GM10266 (cell line): ENCODE results near the gene KCNK6.

Experiments used
- DNase-seq: peaks from one replicate; pipeline ENCODE4 v3.0.0; 2012; ENCODE audit errors: extremely low spot score
- CTCF ChIP-seq: IDR thresholded peaks from 2 replicates; pipeline ENCODE4 v1.5.1; 2012; ENCODE audit warnings: mild to moderate bottlenecking, low read depth; ENCODE audit not compliant: control insufficient read depth, insufficient read depth; ENCODE audit errors: missing control alignments

The KCNK6 gene

DNA sequence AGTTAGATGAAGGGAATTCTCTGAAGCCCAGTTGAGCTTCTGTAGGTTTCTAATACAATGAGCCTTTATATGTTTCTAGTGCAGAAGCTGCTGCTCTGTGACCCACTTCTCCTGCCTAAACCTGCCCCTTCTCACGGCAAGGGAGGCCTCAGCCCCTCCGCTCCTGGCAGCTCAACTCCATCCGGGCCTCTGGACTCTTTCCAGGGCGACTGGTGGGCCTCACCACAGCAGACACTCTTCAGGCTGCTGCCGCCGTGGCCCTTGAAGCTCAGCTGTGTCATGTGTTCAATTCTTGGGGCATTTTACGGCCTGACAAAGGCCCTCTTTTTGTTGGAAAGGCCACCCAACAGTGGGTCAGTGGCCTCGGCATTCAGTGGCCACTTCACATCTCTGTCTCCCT is 25.6 kb upstream of the KCNK6 start:
- no peak for DNase-seq
- TF ChIP-seq CTCF, result no peak

DNA sequence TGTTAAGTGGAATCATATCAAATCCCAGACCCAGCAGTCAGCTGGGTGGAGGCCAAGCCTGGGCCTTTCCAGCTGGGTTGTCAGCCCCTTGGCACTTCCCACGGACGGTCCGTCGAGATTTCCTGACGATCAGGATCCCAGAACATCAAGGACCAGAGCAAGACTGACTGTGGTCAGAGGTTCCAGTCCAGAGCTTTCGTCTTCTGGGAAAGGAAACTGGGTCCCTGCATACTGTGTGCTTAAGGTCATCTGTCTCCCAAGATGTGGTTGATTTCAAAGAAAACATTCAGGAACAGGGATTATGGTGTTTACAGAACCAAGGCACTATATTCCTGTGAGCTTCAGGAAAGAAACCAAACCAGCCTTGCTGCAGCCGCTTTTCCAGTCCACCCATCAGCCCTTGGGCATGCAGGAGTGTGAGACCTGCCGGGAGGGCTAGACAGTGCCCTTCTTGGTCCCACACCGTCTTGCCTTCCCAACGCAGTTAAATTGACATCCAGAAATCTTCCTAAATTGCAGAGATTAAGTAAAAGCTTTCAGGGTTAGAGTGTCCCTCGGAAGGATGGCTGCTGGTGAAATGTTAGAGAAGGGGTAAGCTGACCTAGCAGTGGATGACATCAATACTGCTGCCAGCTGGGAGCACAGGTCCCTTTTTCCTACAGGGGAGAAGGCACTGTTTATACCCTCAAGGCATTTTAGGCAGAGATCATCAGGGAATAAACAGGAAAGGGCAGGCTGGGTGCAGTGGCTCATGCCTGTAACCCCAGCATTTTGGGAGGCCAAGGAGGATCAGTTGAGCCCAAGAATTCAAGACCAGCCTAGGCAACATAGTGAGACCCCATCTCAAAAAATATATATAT is 20.6 kb upstream of the KCNK6 start:
- no peak for TF ChIP-seq CTCF
- DNase-seq, result no peak

- no peak for TF ChIP-seq CTCF
- DNase-seq, result no peak
These were observed 15.9 kb upstream of the KCNK6 start, which contains the start of gene C19orf33 for GRCh38 chr19:38303517-38304351. C19orf33 (plus strand) TSS chr19:38304251; CDS start chr19:38304262, 11 bp downstream.

- TF ChIP-seq CTCF, result no peak
- DNase-seq, result no peak
These were observed 15.2 kb upstream of the KCNK6 start for GRCh38 chr19:38304352-38304865.

GRCh38 chr19:38304866-38305429 is 14.7 kb upstream of the KCNK6 start:
- DNase-seq, result no peak
- TF ChIP-seq CTCF, result no peak

DNA sequence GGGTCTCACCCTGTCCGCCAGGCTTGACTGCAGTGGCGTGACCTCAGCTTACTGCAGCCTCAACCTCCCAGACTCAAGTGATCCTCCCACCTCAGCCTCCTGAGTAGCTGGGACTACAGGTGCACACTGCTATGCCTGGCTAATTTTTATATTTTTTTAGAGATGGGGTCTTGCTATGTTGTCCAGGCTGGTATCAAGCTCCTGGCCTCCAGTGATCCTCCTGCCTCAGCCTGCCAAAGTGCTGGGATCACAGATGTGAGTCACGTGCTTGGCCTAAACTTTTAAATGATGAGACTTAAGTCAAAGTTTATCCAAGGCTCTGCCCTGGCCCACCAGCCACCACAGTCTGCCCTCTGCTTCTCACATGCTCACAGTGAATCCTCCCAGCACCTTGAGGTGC is 13.4 kb upstream of the KCNK6 start:
- no peak for TF ChIP-seq CTCF
- DNase-seq, result no peak
